SK-N-SH (cell line): ENCODE measurements around the gene MPP3. TPM values are rescaled to one million over a fixed set of nuclear protein-coding genes. Genes with fewer than 3 reads are reported as not detected.

Source experiments
- CTCF ChIA-PET: fragments of 300-600, 350-600 bp; formaldehyde crosslinking; extraction: SDS; loops from one replicate; lab custom pipeline; 2021; lab: Yijun Ruan, JAX
- POLR2A ChIA-PET: fragments of 350-600 bp; sonication (Branson Sonifier 250); formaldehyde crosslinking; extraction: SDS; loops from one replicate; lab custom pipeline; 2020; ENCODE audit warnings: antibody characterized with exemption, inconsistent platforms; lab: Yijun Ruan, JAX
- DNase-seq: peaks from one replicate; pipeline ENCODE4 v3.0.0; 2012
- H2AFZ ChIP-seq: fragments of 200-600 bp; sonication (generic); 2 replicates; pipeline ENCODE4 v1.8.1; 2016; ENCODE audit warnings: antibody characterized with exemption, mild to moderate bottlenecking, low read depth
- H3F3A ChIP-seq: fragments of 200-600 bp; sonication (generic); replicated peaks from 2 replicates; pipeline ENCODE3; 2016; ENCODE audit warnings: antibody characterized with exemption, mild to moderate bottlenecking; ENCODE audit not compliant: insufficient read depth
- H3K27ac ChIP-seq, 2 experiments: fragments of 200-500 bp in 1 of 2; fragments of 200-600 bp in 1 of 2; sonication (Bioruptor generic) in 1 of 2; sonication (generic), shearing (Covaris generic) in 1 of 2; 2 replicates each; pipeline versions ENCODE4 v1.5.1 to v1.6.1; 2014 to 2016; ENCODE audit warnings: low read depth in 2 of 2, inconsistent platforms in 1 of 2, low read length in 1 of 2, mild to moderate bottlenecking in 1 of 2, mixed read lengths in 1 of 2
- H3K27me3 ChIP-seq: fragments of 200-600 bp; sonication (generic), shearing (Covaris generic); 2 replicates; pipeline ENCODE4 v1.6.1; 2016; ENCODE audit warnings: mixed run types; ENCODE audit not compliant: insufficient read depth
- H3K36me3 ChIP-seq, 2 experiments: fragments of 200-500 bp in 1 of 2; fragments of 200-600 bp in 1 of 2; sonication (Bioruptor generic) in 1 of 2; sonication (generic) in 1 of 2; replicated peaks in 1 of 2; 2 replicates each; pipeline versions ENCODE3 to v1.5.1; 2014 to 2016; ENCODE audit warnings: low read length in 1 of 2, mild to moderate bottlenecking in 1 of 2; ENCODE audit not compliant: insufficient read depth in 2 of 2, control insufficient read depth in 1 of 2
- H3K4me1 ChIP-seq, 2 experiments: fragments of 200-500 bp in 1 of 2; fragments of 200-600 bp in 1 of 2; sonication (Bioruptor generic) in 1 of 2; sonication (generic), shearing (Covaris generic) in 1 of 2; 2 replicates each; pipeline versions ENCODE4 v1.5.1 to v1.6.1; 2014 to 2016; ENCODE audit warnings: low read depth in 1 of 2, low read length in 1 of 2, mixed run types in 1 of 2; ENCODE audit not compliant: insufficient read depth in 2 of 2, control insufficient read depth in 1 of 2
- H3K4me2 ChIP-seq: fragments of 200-600 bp; sonication (generic), shearing (Covaris generic); 2 replicates; pipeline ENCODE4 v1.6.1; 2017; ENCODE audit warnings: mixed run types
- H3K4me3 ChIP-seq, 2 experiments: fragments of 200-500 bp in 1 of 2; fragments of 200-600 bp in 1 of 2; sonication (Bioruptor generic) in 1 of 2; sonication (generic), shearing (Covaris generic) in 1 of 2; 2 replicates each; pipeline versions ENCODE4 v1.5.1 to v1.8.1; 2014 to 2016; ENCODE audit warnings: low read depth in 2 of 2, inconsistent platforms in 1 of 2, low read length in 1 of 2, mild to moderate bottlenecking in 1 of 2, mixed read lengths in 1 of 2, moderate library complexity in 1 of 2
- H3K79me2 ChIP-seq: fragments of 200-600 bp; sonication (generic); 2 replicates; pipeline ENCODE4 v1.8.1; 2017; ENCODE audit warnings: mild to moderate bottlenecking; ENCODE audit not compliant: insufficient read depth
- H3K9ac ChIP-seq: fragments of 200-600 bp; sonication (generic); 2 replicates; pipeline ENCODE4 v1.6.1; 2017; ENCODE audit warnings: mixed run types
- H3K9me2 ChIP-seq: fragments of 200-600 bp; sonication (generic); 2 replicates; pipeline ENCODE4 v1.6.1; 2017; ENCODE audit warnings: mixed run types
- H3K9me3 ChIP-seq: fragments of 200-600 bp; sonication (generic); 2 replicates; pipeline ENCODE4 v1.6.1; 2017; ENCODE audit warnings: mixed run types, mild to moderate bottlenecking, moderate library complexity
- H4K20me1 ChIP-seq: fragments of 200-600 bp; sonication (generic); 2 replicates; pipeline ENCODE4 v1.6.1; 2017; ENCODE audit warnings: mild to moderate bottlenecking, mixed run types; ENCODE audit not compliant: insufficient read depth
- CTCF ChIP-seq: fragments of 200-600 bp; sonication (generic); IDR thresholded peaks from 2 replicates; pipeline ENCODE4 v1.6.1; 2017; ENCODE audit warnings: antibody characterized with exemption, mild to moderate bottlenecking, moderate library complexity
- EZH2phosphoT487 ChIP-seq: fragments of 200-600 bp; sonication (generic); IDR thresholded peaks from 2 replicates; pipeline ENCODE4 v1.6.1; 2017; ENCODE audit warnings: low read depth, mixed run types, mild to moderate bottlenecking, antibody characterized with exemption, moderate library complexity, borderline replicate concordance
- FOSL2 ChIP-seq: IDR thresholded peaks from 2 replicates; pipeline ENCODE4 v1.4.0; 2012; ENCODE audit warnings: low read depth, mild to moderate bottlenecking, moderate library complexity, borderline replicate concordance
- GATA2 ChIP-seq: sonication (generic); formaldehyde crosslinking; IDR thresholded peaks from 2 replicates; pipeline ENCODE4 v1.5.0; 2020; ENCODE audit warnings: mild to moderate bottlenecking, missing genetic modification reagents
- MXI1 ChIP-seq: IDR thresholded peaks from 2 replicates; pipeline ENCODE4 v1.6.1; 2012; ENCODE audit warnings: mild to moderate bottlenecking, low read depth, low read length, improper control_type of control experiment
- NFIC ChIP-seq: IDR thresholded peaks from 2 replicates; pipeline ENCODE4 v1.4.0; 2012; ENCODE audit warnings: borderline replicate concordance
- RCOR1 ChIP-seq: fragments of 150-350 bp; IDR thresholded peaks from 2 replicates; pipeline ENCODE4 v1.6.1; 2017; ENCODE audit warnings: antibody characterized with exemption, low read length
- RFX5 ChIP-seq: IDR thresholded peaks from 2 replicates; pipeline ENCODE4 v1.6.1; 2012; ENCODE audit warnings: mild to moderate bottlenecking, improper control_type of control experiment, low read length
- SIN3A ChIP-seq: IDR thresholded peaks from 2 replicates; pipeline ENCODE4 v1.6.1; 2012; ENCODE audit warnings: low read depth, mild to moderate bottlenecking, low read length, moderate library complexity, borderline replicate concordance
- TAF1 ChIP-seq: IDR thresholded peaks from 2 replicates; pipeline ENCODE4 v1.6.1; 2012; ENCODE audit warnings: low read depth, mild to moderate bottlenecking, low read length, moderate library complexity, borderline replicate concordance
- TCF12 ChIP-seq: IDR thresholded peaks from 2 replicates; pipeline ENCODE4 v1.4.0; 2012
- USF1 ChIP-seq: IDR thresholded peaks from 2 replicates; pipeline ENCODE4 v1.4.0; 2012; ENCODE audit warnings: low read depth, borderline replicate concordance
- USF2 ChIP-seq: fragments of 150-350 bp; IDR thresholded peaks from 2 replicates; pipeline ENCODE4 v1.6.1; 2017; ENCODE audit warnings: antibody characterized with exemption, low read length, low read depth, borderline replicate concordance
- WGBS: methylation state at CpG from one replicate; pipeline ENCODE4 v1.1.6; 2017; ENCODE audit warnings: low lambda C conversion rate; 5-methylcytosine and 5-hydroxymethylcytosine counted together
- polyA plus RNA-seq, 3 experiments: library from polyadenylated mRNA; depleted of rRNA; stranded (reverse); fragments of >200 nt; gene quantifications; 2 replicates each; pipeline ENCODE4 v1.2.3, GENCODE V29; 2012
- TF ChIP-seq, protein P1 (sequence below): IDR thresholded peaks from 2 replicates; pipeline ENCODE4 v1.4.0; 2012; ENCODE audit warnings: low read depth, borderline replicate concordance
- TF ChIP-seq, protein P2 (sequence below): IDR thresholded peaks from 2 replicates; pipeline ENCODE4 v1.4.0; 2012; ENCODE audit warnings: low read depth

Gene MPP3
- polyA plus RNA-seq, 1 of the 3 experiments (the other 2 are of a cell fraction) = 14.1 TPM

DNA sequence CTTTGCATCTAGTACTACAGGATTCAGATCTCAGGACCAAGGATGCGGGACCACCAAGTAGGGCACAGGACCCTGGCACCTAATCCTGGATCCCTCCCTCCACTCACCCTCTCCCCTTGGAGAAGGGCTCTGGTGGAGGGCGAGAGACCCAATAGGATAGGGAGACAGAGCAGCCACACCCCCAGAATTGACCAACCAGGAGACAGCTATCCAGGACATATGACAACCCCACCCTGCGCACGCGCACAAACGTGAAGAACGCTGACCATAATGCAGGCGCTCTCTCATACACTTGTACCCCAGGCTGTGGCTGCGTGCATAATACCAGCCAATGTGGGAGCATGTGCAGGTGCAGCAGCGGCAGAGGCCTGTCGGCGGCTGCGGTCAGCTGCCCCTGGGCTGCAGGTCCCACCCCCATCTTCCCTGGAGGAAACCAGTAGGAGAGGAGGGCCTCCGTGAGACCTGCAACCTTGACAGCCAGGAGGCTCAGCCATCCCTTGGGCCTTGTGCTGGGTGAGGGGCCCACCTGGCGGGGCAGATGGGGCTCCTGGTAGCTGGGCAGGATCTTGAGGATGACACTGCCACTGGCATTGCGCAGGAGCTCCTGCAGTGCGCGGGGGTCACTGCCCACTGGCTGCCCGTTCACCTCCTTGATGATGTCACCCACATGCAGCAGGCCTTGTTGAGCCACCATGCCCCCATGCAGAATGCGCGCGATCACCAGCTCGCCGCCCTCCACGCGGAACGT lies 49.0 kb upstream of the MPP3 start (continued):
- TF ChIP-seq CTCF (no peak), RFX5 (no peak), TCF12 (no peak), EZH2phosphoT487 (no peak), GATA2 (no peak), TAF1 (no peak)
- TF ChIP-seq, protein P1, sequence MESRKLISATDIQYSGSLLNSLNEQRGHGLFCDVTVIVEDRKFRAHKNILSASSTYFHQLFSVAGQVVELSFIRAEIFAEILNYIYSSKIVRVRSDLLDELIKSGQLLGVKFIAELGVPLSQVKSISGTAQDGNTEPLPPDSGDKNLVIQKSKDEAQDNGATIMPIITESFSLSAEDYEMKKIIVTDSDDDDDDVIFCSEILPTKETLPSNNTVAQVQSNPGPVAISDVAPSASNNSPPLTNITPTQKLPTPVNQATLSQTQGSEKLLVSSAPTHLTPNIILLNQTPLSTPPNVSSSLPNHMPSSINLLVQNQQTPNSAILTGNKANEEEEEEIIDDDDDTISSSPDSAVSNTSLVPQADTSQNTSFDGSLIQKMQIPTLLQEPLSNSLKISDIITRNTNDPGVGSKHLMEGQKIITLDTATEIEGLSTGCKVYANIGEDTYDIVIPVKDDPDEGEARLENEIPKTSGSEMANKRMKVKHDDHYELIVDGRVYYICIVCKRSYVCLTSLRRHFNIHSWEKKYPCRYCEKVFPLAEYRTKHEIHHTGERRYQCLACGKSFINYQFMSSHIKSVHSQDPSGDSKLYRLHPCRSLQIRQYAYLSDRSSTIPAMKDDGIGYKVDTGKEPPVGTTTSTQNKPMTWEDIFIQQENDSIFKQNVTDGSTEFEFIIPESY = no peak

DNA sequence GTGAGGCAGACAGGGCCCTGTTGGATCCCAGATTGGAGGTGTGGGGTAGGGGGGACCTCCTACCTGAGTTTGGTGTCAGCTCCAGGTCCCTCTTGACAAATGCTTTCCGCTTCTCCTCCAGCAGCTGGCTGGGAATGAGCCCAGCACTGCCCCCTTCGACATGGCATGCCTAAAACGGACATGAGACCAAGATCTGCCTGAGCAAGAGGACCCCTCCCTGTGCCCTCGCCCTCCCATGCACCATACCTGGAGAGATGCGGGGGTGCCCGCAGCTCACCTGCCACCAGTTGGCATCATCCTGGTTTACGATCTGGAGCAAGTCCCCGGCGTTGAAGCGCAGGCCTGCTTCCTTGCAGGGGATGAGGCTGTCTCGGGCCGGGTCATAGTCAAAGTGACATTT lies 48.2 kb upstream of the MPP3 start:
- no peaks in the 10 kb centered on the region for H3K36me3 ChIP-seq
- POLR2A ChIA-PET = no interaction called here
- no peak overlapping the region for H3K9ac ChIP-seq
- H3K9me2 ChIP-seq = no peaks in the 10 kb centered on the region
- H3K4me3 ChIP-seq = no peak overlapping the region
- no peaks in the 10 kb centered on the region for H3K79me2 ChIP-seq
- H3K4me2 ChIP-seq = no peak overlapping the region
- H3K27me3 ChIP-seq = no peaks in the 10 kb centered on the region
- H2AFZ ChIP-seq = no peak overlapping the region
- peaks cover 0 to 2% of the 10 kb centered on the region in 2 experiments; a peak in 1 of 4 replicates for H3K4me1 ChIP-seq
- no peaks in the 10 kb centered on the region for H3K9me3 ChIP-seq
- CTCF ChIA-PET = interaction anchor here (0.6 to 10.0 kb wide), 23 partner anchors 16 to 268 kb away, joined by 3 to 344 read pairs (median 5); partner anchors contain the start of genes CD300LG, MPP2 and PPY
- TF ChIP-seq RFX5 (no peak), SIN3A (no peak), FOSL2 (no peak), MXI1 (no peak), CTCF (no peak), NFIC (no peak), RCOR1 (no peak), GATA2 (no peak), USF2 (no peak), USF1 (no peak)
- TF ChIP-seq, protein P2, sequence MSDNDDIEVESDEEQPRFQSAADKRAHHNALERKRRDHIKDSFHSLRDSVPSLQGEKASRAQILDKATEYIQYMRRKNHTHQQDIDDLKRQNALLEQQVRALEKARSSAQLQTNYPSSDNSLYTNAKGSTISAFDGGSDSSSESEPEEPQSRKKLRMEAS = no peak
- 79% methylated on average over 5 of the region's 12 CpGs for WGBS
- no peak for DNase-seq
- no peaks in the 10 kb centered on the region for H4K20me1 ChIP-seq
- H3K27ac ChIP-seq = no peak overlapping the region
- H3F3A ChIP-seq = no peaks in the 10 kb centered on the region
